RPMI7951 (cell line): ENCODE measurements around the gene CLCN2. TPM values are rescaled to one million over a fixed set of nuclear protein-coding genes. Genes with fewer than 3 reads are reported as not detected.

Experiments used
- DNase-seq: peaks from one replicate; pipeline ENCODE4 v3.0.0-alpha.2; 2012; ENCODE audit warnings: low read depth
- total RNA-seq: library from RNA; depleted of rRNA; stranded (reverse); fragments of >200 nt; shearing (Covaris generic); gene quantifications from 2 replicates; pipeline ENCODE4 v1.2.3, GENCODE V29; 2014; rRNA removed

CLCN2 gene
- total RNA-seq, 1 experiment from 2014 or later, result 3.0 TPM

DNA sequence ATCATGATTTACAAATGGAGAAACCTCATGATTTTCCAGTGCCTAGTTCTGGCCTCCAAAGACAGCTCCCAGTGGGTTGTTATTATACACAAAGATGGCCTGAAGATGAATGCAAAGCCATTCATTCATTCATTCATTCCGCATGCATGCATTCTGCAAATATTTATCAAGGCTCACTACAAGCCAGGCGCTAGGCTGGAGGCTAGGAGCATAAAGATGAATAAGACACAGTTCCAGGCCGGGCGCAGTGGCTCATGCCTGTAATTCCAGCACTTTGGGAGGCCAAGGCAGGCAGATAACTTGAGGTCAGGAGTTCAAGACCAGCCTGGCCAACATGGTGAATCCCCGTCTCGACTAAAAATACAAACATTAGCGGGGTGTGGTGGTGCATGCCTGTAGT, 64.8 kb downstream of the CLCN2 start:
- no peak for DNase-seq

Other genes starting within 250 kb of the CLCN2 start
- gene EIF2B5, start 226.2 kb downstream of the CLCN2 start, total RNA-seq, result 42.1 and 52.0 TPM in 2 replicates
- 21.9 and 27.8 TPM in 2 replicates for gene DVL3, start 206.2 kb downstream of the CLCN2 start, total RNA-seq
- 699 and 754 TPM in 2 replicates for gene AP2M1, start 186.8 kb downstream of the CLCN2 start, total RNA-seq
- gene ABCF3, start 175.4 kb downstream of the CLCN2 start, total RNA-seq, result 27.2 and 33.4 TPM in 2 replicates
- gene VWA5B2, start 132.0 kb downstream of the CLCN2 start, total RNA-seq, result not detected in 2 replicates
- gene ALG3, start 112.6 kb downstream of the CLCN2 start, total RNA-seq, result 67.0 and 71.2 TPM in 2 replicates
- 7.3 and 9.6 TPM in 2 replicates for gene EEF1AKMT4, start 111.9 kb downstream of the CLCN2 start, total RNA-seq
- gene CAMK2N2, start 100.1 kb downstream of the CLCN2 start, total RNA-seq, result 0.29 and 0.96 TPM in 2 replicates
- not detected in 2 replicates for gene ECE2, start 85.6 kb downstream of the CLCN2 start, total RNA-seq
- gene PSMD2, start 62.4 kb downstream of the CLCN2 start, total RNA-seq, result 542 and 803 TPM in 2 replicates
- gene EIF4G1, start 47.0 kb downstream of the CLCN2 start, total RNA-seq, result 164 and 173 TPM in 2 replicates
- 10.6 and 12.0 TPM in 2 replicates for gene FAM131A, start 24.0 kb downstream of the CLCN2 start, total RNA-seq
- 146 and 181 TPM in 2 replicates for gene POLR2H, start 105 bp upstream of the CLCN2 start, total RNA-seq
- gene THPO, start 16.6 kb upstream of the CLCN2 start, total RNA-seq, result not detected in 2 replicates
- not detected in 2 replicates for gene CHRD, start 18.4 kb upstream of the CLCN2 start, total RNA-seq
- 4.0 and 5.5 TPM in 2 replicates for gene EPHB3, start 200.2 kb upstream of the CLCN2 start, total RNA-seq